Stimulated activated CD8-positive, alpha-beta memory T cell treated with anti-CD3 and anti-CD28 coated beads, Interleukin-4, amount 100 ng/mL, for 48 hours (primary cell): ENCODE results near the gene FAM149B1.
A peak's percentile ranks its signal among the peaks of the same experiment; 100 is the strongest.
"Not testable (repeated sequence)": the region's sequence is repeated elsewhere in the genome, so short reads cannot be mapped to it uniquely, and the experiment has no call there.

Experiments
- DNase-seq: peaks from one replicate; pipeline ENCODE4 v3.0.0-alpha.2; 2020

The FAM149B1 gene

DNA sequence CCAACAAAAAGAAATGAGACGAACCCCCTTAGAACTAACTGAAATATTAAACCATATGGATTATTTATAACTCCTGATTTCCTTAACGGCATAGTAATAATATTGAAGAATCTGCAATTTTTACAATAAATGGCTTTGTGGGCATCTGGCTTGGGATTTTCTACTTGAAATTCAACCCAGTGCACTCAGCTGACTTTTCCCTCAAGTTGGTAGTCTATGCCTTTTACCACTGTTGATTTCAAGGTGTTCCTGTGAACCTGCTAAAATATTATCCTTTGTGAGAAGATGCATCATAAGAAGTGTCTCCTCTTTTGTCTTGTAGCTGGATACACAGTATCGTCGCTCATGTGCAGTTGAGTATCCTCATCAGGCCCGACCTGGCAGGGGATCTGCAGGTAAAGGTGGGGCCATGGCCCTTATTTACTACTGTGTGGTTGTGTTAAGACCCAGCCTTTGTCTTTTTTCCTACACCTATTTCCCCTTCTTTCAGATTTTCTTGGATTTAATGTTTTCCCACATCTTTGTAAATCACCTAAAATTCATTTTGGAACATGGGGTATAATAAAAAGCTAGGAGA lies 71.2 kb downstream of the FAM149B1 start:
- DNase-seq, result no peak

DNA sequence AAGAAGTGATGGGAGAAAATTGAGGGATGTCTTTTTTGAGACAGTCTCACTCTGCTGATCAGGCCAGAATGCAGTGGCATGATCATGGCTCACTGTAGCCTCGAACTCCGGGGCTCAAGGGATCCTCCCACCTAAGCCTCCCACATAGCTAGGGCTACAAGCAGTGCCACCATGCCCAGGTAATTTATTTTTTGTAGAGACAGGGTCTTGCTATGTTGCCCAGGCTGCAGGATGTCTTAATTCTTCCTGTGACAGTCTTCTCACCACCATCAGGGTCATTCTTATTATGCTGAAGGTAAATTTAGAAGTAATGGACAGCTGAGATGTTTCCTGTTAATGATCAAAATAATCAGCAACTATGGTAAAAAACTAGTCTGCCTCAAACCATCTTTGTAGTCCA lies 72.0 kb downstream of the FAM149B1 start:
- no peak for DNase-seq

DNA sequence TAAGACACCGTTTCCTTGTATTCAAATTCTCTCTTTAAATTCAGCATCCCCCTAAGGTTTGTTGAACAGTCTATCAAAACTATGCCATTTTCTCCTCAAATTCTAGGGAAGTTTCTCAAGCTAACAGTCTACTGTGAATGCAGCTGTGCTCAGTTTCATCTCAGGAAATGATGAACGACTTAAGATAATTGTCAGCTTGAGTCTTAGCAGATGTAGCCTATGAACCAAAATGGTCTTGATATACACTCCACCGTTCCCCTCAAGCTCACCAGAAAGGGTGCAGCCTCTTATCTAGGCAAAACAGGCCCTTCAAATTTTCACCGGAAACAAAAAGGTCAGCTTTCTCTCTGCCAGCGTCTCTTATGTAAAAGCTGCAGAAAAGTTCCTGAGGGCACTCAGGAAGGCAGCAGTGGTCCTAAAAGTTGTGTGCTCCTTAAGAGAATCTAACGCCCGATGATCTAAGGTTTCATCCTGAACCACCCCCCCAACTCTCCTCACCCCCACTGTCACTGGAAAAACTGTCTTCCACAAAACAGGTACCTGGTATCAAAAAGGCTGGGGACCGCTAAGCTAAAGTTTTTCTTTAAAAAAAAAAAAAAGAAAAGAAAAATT lies 77.1 kb downstream of the FAM149B1 start:
- DNase-seq, result no peak

DNA sequence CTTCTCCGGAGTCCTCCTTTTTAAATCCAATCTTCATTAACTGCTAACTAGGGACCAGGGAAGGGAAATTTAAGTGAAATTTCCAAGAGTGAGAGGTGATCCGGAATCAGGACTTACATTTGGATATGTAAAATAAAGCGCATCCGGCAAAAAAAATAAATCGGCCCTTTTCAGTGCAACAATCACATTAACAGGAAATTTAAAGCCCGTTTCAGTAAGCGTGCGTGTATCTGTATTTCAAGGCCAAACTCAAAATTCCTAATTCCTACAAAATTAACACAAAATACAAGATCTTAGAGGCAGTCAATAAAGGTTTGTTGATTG lies 78.4 kb downstream of the FAM149B1 start:
- DNase-seq, result no peak

DNA sequence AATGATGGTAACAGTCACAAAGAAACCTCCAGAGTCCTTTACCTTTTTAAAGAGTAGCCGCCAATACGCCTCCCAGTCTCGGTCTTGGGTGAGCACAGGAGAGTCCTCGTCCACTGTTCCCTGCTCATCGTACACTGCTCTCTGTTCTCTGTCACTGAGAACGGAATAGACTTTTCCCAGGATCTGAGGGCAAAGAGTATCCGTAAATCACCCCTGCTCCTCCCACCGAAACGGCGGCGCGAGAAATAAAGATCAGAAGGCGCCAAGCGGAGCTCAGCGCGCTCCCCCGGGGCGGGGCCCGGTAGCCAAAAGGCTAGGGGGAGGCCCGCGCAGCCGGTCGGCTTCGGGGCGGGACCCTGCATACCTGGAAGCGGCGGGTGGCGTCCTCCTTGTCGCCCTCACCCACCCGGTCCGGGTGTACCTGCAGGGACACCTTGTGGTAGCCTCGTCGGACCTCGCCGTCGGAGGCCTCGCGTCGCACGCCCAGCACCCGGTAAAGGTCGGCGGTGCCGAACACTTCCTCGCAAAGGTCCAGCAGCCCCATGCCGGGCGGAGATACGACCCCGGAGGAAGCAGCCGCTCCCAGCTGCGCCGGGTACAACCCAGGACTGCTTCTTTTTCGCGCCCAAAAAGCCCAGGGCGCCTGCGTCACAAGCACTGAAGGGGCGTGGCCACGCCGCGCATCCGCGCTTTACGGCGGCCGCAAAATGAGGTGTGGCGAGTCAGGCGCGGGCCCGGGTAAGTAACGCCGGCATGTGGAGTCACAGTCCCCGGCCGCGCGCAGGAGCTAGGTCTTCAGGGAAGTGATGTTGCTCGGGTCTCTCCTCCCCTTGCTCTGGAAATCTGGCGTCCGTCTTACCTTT lies 79.0 kb downstream of the FAM149B1 start, which contains the start of gene DNAJC9:
TSS of gene DNAJC9 (minus strand) at position 610 of the 863 bp plus-strand sequence. CDS start at position 544, 66 bp downstream.
- DNase-seq, result peak; percentile 99

DNA sequence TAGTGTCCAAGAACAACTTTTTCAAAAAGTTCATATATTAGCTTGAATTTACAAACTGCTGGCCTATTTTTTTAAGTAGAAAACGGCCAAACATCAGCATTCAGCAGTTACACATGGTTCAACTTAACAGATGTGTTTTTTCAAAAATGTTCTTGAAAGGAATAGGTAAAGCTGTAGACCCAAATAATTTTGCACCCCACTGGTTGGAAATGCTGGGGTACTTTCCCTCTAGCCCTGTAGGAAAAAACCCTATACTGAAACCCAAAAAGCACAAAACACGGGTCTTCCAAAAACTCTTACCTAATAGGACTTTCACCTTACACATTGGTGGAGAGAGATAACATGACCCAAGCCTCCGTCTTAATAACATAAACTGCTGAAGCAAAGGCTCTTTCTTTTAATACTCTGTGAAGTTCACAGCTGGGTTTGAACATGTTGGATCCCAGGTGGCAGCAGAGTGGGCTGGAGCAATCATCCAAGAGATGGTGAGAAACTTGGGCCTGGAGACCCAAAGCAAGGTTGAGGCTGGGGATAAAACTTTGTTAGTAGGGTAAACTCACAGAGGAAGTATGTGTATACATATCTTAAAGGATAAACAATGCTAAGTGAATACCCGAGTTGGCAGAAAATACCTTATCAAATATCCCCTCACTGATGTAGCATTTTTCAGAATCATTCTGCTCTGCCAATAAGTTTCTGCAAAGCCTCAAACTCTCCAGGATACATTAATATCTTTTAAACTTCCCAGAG lies 79.8 kb downstream of the FAM149B1 start:
- no peak for DNase-seq

DNA sequence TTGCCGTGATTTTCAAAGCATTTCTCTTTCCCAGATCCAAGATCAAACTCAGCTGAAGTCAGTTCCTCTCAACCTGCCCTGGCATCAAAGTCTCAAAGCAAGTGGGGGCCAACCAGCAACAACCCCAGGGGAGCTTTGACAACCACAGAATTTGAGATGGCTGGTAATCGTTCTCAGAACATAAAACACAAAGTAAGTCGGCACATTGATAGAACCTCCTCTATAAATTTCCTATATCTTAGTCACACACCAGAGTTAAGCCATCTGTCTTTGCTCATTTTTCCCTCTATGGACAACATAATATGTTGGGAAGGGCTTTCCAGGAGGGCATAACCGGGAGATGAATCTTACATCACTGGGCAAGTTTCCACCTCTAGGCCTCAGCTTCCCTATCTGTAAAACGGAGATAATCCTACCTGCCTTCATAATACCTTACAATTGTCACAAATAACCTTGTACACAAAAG lies 80.4 kb downstream of the FAM149B1 start:
- no peak for DNase-seq

DNA sequence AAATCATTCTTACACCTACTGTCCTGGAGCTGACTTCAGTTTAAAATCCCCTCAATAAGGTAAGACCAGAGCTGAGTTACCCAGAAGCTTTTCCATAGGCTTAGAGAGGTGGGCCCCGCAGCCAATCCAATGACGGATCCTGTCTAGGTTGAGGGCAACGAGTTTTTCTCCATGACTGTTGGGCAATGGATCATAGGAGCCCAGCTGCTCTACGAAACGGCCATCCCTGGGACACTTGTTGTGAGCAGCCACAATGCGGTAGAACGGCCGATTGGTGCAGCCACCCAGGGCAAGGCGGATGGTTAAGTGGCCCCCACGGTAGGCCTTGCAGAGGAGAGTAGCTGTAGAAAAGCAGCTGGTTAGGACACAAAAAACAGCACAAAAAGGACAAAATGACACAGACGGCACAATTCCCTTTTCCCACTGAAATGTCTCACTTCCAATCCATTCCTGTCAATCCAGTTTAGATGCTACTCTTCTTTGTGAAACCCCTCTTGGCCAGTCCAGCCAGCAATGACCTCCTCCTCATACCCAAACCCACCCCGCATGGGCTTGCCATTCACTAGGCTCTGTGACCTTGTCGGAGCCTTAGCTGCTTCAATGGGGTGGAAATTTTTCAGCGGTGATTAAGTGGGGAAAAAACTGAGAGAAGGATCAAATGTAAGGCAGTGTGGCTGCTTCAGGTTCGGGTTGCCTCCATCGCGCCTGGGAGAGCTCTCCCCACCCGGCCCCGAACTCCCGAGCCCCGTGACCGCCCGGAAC lies 83.9 kb downstream of the FAM149B1 start:
- peak; percentile 40 for DNase-seq

DNA sequence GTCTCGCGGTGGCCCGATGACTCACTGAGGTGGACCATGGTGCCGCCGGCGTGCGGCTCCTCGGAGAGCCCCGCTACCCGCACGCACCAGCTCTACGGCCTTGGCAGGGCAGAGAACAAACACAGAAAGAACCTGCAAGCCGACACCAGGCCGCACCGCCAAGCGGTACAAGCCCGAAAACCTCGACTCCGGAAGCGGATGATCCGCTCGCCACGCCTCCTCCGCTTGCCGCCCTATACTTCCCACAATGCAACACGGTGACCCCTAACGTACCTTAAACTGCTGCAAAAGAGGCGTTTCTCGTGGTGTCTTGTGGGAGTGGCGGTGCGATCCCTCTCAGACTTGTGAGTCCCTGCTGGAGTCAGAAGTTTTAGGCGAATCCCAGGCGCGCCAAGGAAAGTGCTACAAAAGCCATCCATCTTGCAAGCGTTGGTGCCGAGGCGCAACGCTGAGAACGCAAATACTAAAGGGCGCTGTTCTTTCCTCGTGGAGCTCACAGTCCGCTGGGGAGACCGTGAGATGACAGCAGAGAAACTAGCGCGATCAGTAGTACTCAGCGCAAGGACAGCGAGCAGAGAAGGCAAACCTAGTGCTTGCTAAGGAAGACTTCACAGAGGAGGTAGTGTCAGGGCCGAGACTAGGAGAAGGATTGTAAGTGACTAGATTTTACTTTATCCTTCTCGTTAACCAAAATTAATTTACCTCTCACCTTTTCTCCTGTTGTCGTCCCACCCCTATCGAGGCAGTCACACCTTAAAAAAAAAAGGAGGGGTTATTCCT lies 84.7 kb downstream of the FAM149B1 start, which contains the start of gene MRPS16:
TSS of gene MRPS16 (minus strand) at position 200 of the 780 bp plus-strand sequence. CDS start at position 38, 162 bp downstream.
- peak; percentile 91 for DNase-seq

DNA sequence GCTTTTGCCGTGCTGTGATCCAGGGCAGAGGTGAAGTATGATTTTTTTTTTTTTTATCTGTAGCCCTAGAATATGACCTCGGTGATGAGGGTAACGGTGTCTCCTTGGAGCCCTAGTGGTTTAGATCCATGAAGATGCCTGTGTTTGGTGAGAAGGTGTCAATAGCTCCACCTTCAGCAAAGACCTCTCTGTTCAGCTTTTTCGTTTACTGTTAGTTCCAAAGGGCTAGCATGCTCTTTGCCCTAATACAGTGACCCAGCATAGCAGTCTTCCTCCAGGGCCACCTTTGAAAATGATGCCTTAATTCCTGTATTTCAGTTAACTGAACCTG lies 85.3 kb downstream of the FAM149B1 start:
- DNase-seq, result no peak

DNA sequence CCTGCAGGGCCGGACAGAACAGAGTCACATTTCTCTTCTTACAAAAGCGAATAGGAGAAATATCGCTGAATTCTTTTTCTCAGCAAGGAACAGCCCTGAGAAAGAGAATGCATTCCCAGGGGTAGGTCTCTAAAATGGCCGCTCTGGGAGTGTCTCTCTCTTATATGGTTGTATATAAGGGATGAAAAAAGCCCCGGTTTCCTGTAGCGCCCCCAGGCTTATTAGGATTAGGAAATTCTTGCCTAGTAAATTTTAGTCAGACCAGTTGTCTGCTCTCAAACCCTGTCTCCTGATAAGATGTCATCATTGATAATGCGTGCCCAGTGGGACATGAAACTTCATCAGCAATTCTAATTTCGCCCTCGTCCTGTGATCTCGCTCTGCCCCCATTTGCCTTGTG lies 90.7 kb downstream of the FAM149B1 start:
- not testable (repeated sequence) for DNase-seq

DNA sequence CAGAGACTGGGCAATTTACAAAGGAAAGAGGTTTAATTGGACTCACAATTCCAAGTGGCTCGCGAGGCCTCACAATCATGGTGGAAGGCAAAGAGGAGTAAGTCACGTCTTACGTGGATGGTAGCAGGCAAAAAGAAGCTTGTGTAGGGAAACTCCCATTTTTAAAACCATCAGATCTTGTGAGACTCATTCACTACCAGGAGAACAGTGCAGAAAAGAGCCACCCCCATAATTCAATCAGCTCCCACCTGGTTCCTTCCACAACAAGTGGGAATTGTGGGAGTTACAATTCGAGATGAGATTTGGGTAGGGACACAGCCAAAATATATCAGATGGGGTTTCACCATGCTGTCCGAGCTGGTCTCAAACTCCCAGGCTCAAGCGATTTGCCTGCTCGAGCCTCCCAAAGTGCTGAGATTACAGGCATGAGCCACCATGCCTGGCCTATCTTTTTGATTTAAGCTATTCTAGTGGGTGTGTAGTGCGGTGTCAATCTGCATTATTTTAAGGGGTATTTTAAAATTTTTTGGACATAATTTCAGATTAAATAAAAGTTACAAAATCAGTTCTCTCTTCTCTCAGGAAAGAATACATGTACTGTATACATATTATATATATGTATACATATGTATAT lies 93.6 kb downstream of the FAM149B1 start:
- DNase-seq, result no peak

DNA sequence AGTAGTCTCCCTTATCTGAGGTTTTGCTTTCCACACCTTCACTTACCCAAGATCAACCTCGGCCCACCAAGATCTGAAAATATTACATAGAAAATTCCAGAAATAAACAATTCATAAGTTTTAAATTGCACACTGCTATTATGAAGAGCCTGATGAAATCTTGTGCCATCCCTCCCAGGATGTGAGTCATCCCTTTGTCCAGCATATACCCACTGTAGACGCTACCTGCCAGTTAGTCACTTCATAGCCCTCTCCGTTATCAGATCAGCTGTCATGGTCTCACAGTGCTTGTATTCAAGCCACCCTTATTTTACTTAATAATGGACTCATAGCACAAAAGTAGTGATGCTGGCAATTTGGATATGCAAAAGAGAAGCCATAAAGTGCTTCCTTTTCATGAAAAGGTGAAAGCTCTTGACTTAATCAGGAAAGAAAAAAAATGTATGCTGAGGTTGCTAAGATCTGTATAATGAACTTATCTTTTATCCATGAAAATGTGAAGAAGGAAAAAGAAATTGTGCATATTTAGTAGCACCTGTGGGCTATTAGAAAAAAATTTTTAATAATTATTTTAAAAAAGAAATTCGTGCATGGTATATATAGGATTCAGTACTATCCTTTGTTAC lies 94.3 kb downstream of the FAM149B1 start:
- DNase-seq, result no peak

DNA sequence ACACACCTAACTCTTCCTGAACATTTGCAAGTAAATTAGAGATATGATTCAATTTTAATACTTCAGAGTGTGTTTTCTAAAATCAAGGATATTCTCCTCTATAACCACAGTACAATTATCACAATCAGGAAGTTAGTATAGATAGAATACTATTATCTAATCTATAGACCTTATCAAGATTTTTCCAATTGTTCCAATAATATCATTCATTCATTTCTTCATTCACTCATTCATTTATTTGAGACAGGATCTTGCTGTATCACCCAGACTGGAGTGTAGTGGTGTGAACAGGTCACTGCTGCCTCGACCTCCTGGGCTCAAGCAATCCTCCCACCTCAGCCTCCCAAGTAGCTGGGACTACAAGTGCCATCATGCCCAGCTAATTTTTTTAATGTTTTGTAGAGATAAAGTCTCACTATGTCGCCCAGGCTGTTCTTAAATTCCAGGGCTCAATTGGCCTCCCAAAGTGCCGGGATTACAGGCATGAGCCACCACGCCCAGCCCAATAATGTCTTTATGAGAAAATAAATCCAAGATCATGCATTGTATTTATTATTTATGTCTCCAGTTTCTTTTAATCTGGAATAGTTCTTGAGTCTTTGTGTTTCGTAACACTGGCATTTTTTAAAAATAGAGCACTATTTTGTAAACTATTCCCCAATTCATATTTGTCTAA lies 95.1 kb downstream of the FAM149B1 start:
- DNase-seq, result no peak

DNA sequence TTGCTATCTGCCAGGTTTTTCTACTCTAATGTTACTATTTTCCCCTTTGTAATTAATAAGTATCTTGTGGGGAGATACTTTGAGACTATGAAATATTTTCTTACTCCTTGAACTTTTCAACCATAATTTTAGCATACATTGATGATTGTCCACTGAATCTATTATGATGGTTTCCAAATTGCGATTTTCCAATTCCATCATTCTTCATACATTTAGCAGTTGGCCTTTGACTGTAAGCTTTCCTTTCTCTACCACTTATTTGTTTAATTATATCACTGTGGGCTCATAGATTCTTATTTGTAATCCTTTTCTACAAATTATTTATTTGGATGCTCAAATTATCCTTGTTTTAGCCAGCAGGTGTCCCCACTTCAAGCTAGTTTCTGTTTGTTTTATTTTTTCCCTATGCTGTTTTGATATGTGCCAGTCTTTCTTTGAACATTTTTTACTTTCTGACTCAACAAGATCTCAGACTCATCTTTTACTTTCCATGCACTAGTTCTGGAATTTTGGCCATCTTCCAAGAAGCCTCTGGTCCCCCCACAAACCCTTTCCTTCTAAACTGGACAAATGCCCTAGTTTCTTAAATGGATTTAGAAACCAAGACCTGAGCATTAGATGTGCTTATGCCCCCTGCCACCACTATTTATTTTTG lies 95.9 kb downstream of the FAM149B1 start:
- DNase-seq, result no peak

DNA sequence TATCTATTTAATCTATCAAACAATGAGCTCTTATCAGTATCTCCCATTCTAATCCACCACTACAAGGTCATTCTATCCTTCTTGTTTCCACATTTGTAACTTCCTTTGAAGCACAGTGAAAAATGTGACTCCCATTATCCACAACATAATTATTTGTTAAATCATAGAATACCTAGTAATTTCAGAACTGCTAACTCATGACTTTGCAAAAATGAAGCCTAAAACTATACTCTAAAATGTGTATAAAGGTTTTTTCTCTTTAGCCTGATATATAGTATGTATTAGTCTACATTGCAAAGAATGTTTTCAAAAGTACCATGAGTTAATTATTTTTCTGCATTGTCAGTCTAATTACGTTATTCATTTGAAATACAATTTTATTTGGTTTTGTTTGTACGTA lies 96.5 kb downstream of the FAM149B1 start:
- DNase-seq, result no peak

DNA sequence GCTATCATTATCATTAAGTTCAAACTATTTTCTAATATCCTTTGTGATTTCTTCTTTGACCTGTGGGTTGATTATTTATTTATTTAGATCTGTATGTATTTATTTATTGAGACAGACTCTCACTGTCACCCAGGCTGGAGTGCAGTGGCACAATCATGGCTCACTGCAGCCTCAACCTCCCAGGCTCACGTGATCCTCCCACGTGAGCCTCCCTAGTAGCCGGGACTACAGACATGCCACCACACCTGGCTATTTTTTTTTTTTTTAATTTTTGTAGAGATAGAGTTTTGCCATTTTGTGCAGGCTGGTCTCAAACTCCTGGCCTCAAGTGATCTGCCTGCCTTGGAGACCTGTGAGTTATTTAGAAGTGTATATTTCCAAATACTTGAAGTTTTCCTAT lies 113.2 kb downstream of the FAM149B1 start:
- no peak for DNase-seq

DNA sequence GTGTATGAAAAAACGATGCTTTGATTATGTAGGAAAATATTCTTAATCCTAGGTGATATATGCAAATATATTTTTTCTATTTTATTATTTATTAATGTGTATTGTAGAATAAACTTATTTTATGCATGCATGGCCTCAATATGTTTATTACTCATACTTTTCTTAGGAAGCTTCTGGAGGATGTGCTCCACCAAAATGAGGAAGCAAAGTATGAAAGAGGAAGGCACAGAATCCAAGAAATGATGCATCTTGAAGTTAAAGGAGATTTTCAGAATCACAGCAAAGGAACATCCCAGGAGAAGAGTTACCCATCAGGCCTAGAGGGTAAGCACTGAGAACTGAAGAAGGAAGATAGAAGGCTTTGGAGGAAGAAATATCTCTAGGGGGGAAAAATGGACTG lies 119.5 kb downstream of the FAM149B1 start:
- no peak for DNase-seq

DNA sequence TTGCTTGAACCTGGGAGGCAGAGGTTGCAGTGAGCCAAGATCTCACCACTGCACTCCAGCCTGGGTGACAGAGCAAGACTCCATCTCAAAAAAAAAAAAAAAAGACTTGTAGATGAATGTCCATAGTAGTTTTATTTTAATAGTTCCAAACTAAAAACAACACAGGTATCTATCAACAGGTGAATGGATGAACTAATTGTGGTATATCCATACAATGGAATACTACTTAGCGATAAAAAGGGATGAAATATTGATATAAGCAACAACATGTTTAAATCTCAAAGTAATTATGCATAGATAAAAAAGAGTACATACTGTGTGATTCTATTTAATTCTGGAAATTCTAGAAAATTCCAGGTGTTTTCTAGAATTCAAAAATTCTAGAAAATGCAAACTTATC lies 122.0 kb downstream of the FAM149B1 start:
- DNase-seq, result no peak

DNA sequence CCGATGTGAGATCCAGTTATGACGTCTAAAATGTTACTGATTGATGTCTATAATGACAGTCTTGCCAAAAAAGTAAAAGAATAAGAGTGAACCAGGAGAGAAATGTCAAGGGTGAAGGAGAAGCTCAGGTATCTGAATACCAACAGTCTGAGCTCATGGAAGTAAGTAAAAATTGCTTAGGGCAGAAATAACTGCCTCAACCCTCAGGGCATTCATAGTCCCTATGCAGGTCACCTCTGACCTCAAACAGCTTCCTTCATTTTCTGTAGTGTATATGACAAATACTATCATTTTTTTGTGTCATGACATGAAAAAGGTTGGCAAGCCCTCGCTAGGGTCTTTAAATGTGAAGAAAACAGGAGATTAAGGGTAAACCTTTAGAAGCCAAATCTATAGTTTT lies 125.5 kb downstream of the FAM149B1 start:
- no peak for DNase-seq
